Endothelial cell (in vitro differentiated cells): Measurements from ENCODE around the gene ARHGAP24. TPM values are rescaled to one million over a fixed set of nuclear protein-coding genes. Genes with fewer than 3 reads are reported as not detected.

Source experiments
- DNase-seq: peaks from one replicate; pipeline ENCODE4 v3.0.0; 2021; ENCODE audit warnings: low spot score
- H3K27ac Mint-ChIP-seq: one replicate; pipeline ENCODE4 v1.8.0; 2021; ENCODE audit warnings: mixed read lengths, inconsistent platforms; ENCODE audit not compliant: unreplicated experiment
- H3K27me3 Mint-ChIP-seq: one replicate; pipeline ENCODE4 v1.8.0; 2021; ENCODE audit warnings: mild to moderate bottlenecking, moderate library complexity, mixed read lengths, inconsistent platforms; ENCODE audit not compliant: unreplicated experiment
- H3K36me3 Mint-ChIP-seq: one replicate; pipeline ENCODE4 v1.8.0; 2021; ENCODE audit warnings: mild to moderate bottlenecking, low read depth, mixed read lengths, inconsistent platforms; ENCODE audit not compliant: unreplicated experiment
- H3K4me1 Mint-ChIP-seq: one replicate; pipeline ENCODE4 v1.8.0; 2021; ENCODE audit warnings: mild to moderate bottlenecking, mixed read lengths, inconsistent platforms; ENCODE audit not compliant: unreplicated experiment
- H3K4me3 Mint-ChIP-seq: one replicate; pipeline ENCODE4 v1.8.0; 2021; ENCODE audit warnings: mild to moderate bottlenecking, mixed read lengths, inconsistent platforms; ENCODE audit not compliant: unreplicated experiment
- H3K9me3 Mint-ChIP-seq: one replicate; pipeline ENCODE4 v1.8.0; 2021; ENCODE audit warnings: mixed read lengths, inconsistent platforms; ENCODE audit not compliant: unreplicated experiment
- total RNA-seq: library from RNA; stranded (reverse); fragmentation: NEBNext Ultra II Directional; extraction: Animal tissue kit (Norgen Biotek cat#: 25700); gene quantifications from one replicate; pipeline ENCODE4 v1.2.1, GENCODE V29; 2021; ENCODE audit not compliant: unreplicated experiment
- TF ChIP-seq, protein P1 (sequence below): fragments of 200-600 bp; sonication (generic); IDR thresholded peaks from one replicate; pipeline ENCODE4 v1.5.0; 2021; ENCODE audit warnings: antibody characterized with exemption; ENCODE audit not compliant: unreplicated experiment

Gene ARHGAP24
- total RNA-seq, 1 donor from 2014 or later = 5.0 TPM

DNA sequence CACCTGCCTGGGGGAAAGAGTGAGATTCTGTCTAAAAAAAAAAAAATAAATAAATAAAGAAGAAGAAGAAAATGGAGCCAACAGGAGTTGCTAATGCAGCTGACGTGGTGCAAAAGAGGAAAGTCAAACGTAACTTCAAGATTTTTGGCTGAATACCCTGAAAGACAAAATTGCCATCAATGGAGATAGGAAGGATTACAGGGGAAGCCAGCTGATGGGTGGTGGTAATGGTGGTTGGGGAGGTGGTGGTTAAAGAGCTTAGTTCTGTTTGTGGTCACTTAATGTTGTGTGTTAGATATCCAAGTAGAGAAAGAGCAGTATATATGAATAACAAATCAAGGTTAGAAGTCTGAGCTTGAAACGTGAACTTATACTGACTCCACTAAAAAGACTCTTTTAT is 225.4 kb downstream of the ARHGAP24 start:
- Mint-ChIP-seq H3K27me3 (no peaks in the 10 kb centered on the region), H3K36me3 (no peaks in the 10 kb centered on the region), H3K27ac (no peak overlapping the region), H3K4me1 (peaks cover 10% of the 10 kb centered on the region), H3K9me3 (no peaks in the 10 kb centered on the region), H3K4me3 (no peak overlapping the region)
- no peak for DNase-seq
- TF ChIP-seq, protein P1, sequence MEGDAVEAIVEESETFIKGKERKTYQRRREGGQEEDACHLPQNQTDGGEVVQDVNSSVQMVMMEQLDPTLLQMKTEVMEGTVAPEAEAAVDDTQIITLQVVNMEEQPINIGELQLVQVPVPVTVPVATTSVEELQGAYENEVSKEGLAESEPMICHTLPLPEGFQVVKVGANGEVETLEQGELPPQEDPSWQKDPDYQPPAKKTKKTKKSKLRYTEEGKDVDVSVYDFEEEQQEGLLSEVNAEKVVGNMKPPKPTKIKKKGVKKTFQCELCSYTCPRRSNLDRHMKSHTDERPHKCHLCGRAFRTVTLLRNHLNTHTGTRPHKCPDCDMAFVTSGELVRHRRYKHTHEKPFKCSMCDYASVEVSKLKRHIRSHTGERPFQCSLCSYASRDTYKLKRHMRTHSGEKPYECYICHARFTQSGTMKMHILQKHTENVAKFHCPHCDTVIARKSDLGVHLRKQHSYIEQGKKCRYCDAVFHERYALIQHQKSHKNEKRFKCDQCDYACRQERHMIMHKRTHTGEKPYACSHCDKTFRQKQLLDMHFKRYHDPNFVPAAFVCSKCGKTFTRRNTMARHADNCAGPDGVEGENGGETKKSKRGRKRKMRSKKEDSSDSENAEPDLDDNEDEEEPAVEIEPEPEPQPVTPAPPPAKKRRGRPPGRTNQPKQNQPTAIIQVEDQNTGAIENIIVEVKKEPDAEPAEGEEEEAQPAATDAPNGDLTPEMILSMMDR = no peak

DNA sequence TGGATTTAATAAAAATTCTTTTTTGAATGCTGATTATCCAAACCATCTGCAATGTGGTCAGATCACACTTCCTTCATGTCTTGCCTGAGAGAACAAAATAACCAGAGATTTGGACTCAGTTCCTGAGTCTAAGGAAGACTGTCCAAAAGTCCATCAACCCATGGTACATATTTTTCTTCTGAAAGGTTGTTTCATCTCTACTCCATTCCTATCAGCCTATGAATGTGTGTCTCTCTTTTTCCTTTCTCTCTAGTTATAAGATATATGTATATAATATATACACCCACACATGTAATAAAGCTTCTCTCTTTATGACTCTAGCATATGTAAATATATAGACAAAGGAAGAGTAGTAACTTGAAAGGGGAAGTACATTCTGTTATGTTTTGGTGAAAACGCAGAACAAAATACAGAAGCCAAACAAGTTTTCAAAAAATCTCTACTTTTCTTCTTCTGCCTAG is 226.9 kb downstream of the ARHGAP24 start:
- no peak overlapping the region for H3K4me3 Mint-ChIP-seq
- no peaks in the 10 kb centered on the region for H3K9me3 Mint-ChIP-seq
- peaks cover 8% of the 10 kb centered on the region for H3K4me1 Mint-ChIP-seq
- H3K27me3 Mint-ChIP-seq = no peaks in the 10 kb centered on the region
- H3K36me3 Mint-ChIP-seq = no peaks in the 10 kb centered on the region
- no peak for DNase-seq
- H3K27ac Mint-ChIP-seq = no peak overlapping the region
- TF ChIP-seq, protein P1 = no peak

DNA sequence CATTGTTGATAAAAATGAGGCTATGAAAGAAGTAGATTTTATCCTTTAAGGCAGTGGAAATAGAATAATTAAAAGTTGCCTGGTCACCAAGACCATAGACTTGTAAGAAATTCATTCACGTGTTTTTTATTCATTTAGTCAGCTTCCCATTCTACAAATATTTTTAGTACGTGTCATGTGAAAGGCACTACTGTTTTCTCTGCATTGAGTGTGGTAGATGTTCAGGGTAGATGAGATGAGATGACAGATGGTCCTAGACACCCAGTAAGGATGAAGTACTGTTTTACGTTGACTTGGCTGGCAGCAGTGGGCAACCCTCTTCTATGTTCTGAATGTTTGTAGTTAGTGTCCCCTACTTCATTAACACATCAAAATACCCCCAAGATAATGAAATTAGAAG is 228.1 kb downstream of the ARHGAP24 start:
- DNase-seq = no peak
- H3K27me3 Mint-ChIP-seq = no peaks in the 10 kb centered on the region
- TF ChIP-seq, protein P1 = no peak
- peaks cover 2% of the 10 kb centered on the region for H3K4me1 Mint-ChIP-seq
- no peak overlapping the region for H3K27ac Mint-ChIP-seq
- H3K4me3 Mint-ChIP-seq = no peak overlapping the region
- H3K9me3 Mint-ChIP-seq = no peaks in the 10 kb centered on the region
- H3K36me3 Mint-ChIP-seq = no peaks in the 10 kb centered on the region

DNA sequence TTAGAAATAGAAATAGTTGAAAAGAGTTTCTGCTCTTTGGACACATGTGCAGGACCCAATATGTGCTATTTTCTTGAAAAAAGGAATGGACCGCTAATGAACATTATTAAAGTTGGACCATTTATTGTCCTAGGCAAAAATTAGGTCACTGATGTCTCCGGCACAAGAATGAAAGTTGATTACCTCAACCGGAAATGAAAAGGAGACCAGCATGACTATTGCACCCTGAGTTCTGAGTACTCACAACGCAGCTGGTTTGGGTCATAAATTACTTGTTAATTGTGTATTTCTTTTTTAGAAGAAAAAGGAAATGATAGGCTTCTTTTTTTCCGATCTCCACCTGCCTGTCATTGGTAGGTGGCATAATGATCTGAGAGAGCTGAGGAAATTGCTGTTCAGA is 232.7 kb downstream of the ARHGAP24 start:
- Mint-ChIP-seq H3K27ac (no peak overlapping the region), H3K9me3 (no peaks in the 10 kb centered on the region), H3K27me3 (no peaks in the 10 kb centered on the region), H3K4me3 (no peak overlapping the region), H3K4me1 (no peaks in the 10 kb centered on the region), H3K36me3 (no peaks in the 10 kb centered on the region)
- TF ChIP-seq, protein P1 = no peak
- no peak for DNase-seq

DNA sequence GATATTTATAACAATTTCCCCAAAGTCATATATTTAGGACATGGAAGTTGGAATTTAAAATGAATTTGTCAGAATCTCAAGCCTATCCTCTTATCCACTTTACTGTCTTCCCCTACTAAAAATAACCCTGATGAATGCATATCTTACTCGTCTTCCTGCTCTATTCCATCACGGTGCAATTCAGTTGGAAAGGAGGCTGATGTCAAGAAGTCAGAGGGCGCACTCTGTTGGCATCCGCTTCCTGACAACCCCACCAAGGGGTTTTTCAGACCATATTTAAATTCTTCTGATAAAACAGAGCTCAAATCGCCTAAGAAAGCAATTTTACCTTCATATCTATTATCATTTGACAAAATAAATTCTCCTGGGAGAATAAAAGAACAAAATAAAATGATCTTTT is 233.5 kb downstream of the ARHGAP24 start:
- no peak overlapping the region for H3K4me3 Mint-ChIP-seq
- H3K27me3 Mint-ChIP-seq = no peaks in the 10 kb centered on the region
- no peak for DNase-seq
- no peaks in the 10 kb centered on the region for H3K4me1 Mint-ChIP-seq
- H3K9me3 Mint-ChIP-seq = no peaks in the 10 kb centered on the region
- no peaks in the 10 kb centered on the region for H3K36me3 Mint-ChIP-seq
- TF ChIP-seq, protein P1 = no peak
- H3K27ac Mint-ChIP-seq = no peak overlapping the region
